GM19351 (cell line): Measurements from ENCODE around the gene ACTA2.

Experiments
- ATAC-seq: cut with Tn5 transposase; IDR thresholded peaks from one replicate; pipeline ENCODE4 v1.9.1; 2021; ENCODE audit warnings: mild to moderate bottlenecking, moderate library complexity; ENCODE audit not compliant: unreplicated experiment

ACTA2 gene

GRCh38 chr10:88896994-88897853 is 55.3 kb downstream of the ACTA2 start:
- ATAC-seq: no peak

GRCh38 chr10:88896372-88896993 is 56.1 kb downstream of the ACTA2 start:
- ATAC-seq: no peak

GRCh38 chr10:88895250-88895649 is 57.3 kb downstream of the ACTA2 start:
- ATAC-seq: no peak

GRCh38 chr10:88893611-88894010 is 59.0 kb downstream of the ACTA2 start:
- no peak for ATAC-seq

- ATAC-seq: no peak
Measured at GRCh38 chr10:88892222-88892967, 60.2 kb downstream of the ACTA2 start.

GRCh38 chr10:88890681-88891381 is 61.7 kb downstream of the ACTA2 start:
- no peak for ATAC-seq

GRCh38 chr10:88889559-88890337 is 62.8 kb downstream of the ACTA2 start:
- ATAC-seq: peak; percentile 79

GRCh38 chr10:88888810-88889445 is 63.6 kb downstream of the ACTA2 start:
- ATAC-seq: no peak

GRCh38 chr10:88886557-88886956 is 66.0 kb downstream of the ACTA2 start:
- peak; percentile 62 for ATAC-seq
